GM18507 (cell line): ENCODE data around the gene SEC22C.

Experiments
- DNase-seq: peaks from one replicate; pipeline ENCODE4 v3.0.0; 2011; ENCODE audit warnings: low read depth; ENCODE audit not compliant: insufficient read length; ENCODE audit errors: extremely low spot score
- FAIRE-seq: peaks from 2 replicates; lab custom pipeline; 2011; peaks lifted over from hg19 to GRCh38; lab: Jason Lieb, UNC

SEC22C gene

DNA sequence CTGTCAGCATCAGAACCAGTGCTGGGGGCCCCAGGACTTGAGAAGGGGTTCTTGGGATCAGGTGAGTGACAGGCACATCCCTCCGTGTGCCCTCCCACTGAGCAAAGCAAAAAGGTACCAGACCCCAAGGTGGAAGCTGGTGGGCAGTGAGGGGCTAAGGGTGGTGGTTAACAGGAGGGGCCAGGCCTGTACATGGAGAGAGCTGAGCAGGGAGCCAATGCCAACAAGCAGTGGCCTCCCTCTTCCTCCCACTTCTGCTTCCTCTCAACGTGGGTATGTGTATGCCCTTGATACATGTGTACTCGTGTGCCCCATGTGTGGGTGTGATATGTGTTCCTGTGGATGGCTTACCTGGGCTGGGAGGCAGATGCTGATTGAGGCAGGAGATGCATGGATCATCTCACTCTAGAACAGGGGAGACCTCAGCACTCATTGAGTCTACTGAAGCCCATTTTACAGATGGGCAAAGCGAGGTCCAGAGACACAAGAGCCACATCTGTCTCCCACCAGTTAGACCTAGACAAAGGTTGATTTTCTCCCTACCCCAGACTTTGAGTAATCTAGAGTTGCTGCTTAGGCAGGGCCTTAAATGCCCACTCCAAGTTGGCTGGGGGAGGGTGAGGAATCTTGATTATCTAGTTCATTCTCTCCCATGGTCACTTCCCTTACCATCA lies 78.4 kb downstream of the SEC22C start:
- FAIRE-seq (no peak), DNase-seq (no peak)

DNA sequence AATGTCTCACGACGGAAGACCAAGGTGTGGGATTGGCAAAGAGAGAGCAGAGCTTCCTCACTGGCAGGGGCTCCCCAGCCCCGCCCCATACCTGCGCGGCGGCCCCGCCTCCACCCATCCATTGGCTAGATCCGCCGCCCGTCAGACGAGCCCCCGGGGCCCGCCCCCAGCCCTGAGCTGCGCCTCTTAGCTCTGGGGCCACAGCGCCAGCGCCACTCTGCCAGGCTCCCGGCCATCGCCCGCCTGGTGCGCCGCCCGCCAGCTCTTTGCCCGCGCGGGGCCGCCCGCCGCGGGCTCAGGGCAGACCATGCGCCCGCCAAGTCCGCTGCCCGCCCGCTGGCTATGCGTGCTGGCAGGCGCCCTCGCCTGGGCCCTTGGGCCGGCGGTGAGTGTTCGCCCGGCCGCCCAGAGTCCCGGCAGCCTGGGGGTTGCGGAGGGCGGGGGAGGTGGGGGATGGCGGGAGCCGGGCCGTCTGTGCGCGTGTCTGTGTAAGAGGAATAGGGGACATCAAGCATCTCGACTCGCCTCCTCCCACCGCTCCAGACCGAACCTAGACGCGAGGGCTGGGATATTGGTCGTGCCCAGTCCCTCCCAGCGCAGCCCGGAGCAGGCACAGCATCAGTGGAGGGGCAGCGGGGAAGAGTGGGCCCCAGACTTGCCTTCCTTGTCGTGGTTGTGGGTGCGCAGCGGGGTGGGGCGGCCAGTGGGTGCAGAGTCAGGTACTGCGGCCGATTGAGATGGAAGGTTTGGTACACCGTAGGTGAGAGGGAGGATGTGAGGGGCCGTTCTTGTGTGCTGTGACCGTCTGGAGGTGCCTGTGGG lies 79.1 kb downstream of the SEC22C start, which contains the start of gene VIPR1:
VIPR1 (plus strand) TSS at position 215 of the 822 bp plus-strand sequence; CDS start at position 308, 93 bp downstream.
- DNase-seq = peak; percentile 84

DNA sequence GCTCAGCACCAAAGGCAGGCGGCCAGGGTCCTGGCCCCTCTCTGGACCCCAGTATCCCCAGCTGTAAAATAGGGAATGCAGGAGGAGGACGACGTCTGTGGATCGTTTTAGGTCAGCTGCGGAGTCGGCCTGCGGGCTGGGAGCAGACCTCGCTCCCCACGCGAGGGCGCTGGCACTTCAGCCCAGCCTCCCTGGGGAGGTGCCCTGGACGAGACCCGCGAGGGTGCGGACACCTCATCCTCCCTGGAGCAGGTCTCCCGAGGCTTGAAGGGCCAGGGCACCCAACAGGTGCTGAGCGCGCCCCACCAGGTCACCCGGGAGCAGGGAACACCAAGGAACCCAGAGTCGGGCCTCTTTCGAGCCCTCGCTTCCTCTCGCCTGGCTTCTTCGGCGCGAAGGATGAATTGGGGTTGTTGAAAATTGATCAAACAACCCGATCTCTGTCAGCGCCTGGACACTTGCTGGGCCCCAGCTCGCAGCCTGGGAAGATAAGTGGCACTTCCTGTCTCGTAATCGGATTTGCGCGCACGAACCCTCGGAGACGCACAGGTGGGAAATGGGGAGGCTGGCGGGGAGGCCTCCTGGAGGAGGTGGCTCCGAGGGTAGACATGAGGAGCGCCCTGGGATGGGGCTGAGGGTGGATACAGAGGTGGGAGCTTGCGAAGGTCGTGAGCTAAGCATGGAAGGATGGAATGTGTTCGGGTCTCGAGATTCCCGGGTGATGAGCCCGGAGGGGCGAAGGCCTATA lies 79.9 kb downstream of the SEC22C start:
- DNase-seq = no peak
- FAIRE-seq = no peak

More for the DNA sequence above, 79.1 kb downstream of the SEC22C start, which contains the start of gene VIPR1:
- peak; percentile 73 for FAIRE-seq

DNA sequence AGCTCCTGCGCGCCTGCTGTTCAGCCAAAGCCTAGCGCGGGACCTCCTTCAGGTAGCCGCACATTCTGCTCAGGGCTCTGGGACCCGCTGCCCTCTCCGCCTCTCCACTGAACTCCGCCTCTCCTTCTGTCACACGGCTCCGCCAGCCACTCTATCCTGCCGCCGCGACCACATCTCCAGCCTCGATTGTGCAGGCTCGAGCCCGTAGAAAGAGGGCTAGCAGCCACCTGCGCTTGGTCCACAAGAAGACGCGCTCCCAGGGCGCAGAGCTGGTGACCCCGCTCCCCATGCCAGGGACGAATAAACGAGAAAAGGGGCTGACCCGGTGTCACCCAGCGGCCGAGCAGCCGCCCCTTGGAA lies 80.5 kb downstream of the SEC22C start:
- no peak for DNase-seq
- FAIRE-seq = no peak

GRCh38 chr3:42500909-42501308 lies 80.9 kb downstream of the SEC22C start:
- no peak for DNase-seq
- FAIRE-seq = no peak

GRCh38 chr3:42500091-42500490 lies 81.7 kb downstream of the SEC22C start:
- DNase-seq (no peak), FAIRE-seq (no peak)

DNA sequence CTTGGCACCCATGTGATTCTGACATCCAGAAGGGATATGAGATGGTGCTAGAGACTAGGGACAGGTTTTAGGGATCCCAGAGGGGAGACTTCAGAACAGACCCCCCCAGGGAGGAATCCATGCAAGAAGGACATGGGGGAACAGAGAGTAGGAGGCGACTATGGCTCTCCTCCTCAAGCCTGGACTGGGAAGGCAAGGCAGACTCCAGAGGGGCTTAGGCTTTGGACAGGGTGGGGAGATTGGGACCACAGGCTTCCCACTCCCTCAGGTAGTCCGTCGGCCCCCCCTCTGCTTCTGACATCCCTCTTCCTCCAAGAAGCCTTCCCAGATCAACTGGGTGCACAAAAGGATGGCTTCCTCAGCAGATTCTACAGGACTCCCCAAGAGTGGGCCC lies 82.3 kb downstream of the SEC22C start:
- FAIRE-seq = no peak
- DNase-seq = no peak

GRCh38 chr3:42498791-42499477 lies 82.8 kb downstream of the SEC22C start:
- no peak for DNase-seq
- FAIRE-seq = no peak

GRCh38 chr3:42498034-42498433 lies 83.7 kb downstream of the SEC22C start:
- no peak for DNase-seq
- no peak for FAIRE-seq
